IMR-90 (cell line): ENCODE results near the gene CPN2. TPM values are rescaled to one million over a fixed set of nuclear protein-coding genes. Genes with fewer than 3 reads are reported as not detected.

Experiments
- ATAC-seq: fragments of 200-7000 bp; cut with Tn5 transposase; 2 replicates; pipeline ENCODE4 v1.9.1; 2020; ENCODE audit warnings: low read depth, mild to moderate bottlenecking, moderate library complexity
- BruUV-seq: library from RNA; stranded (reverse); fragments of 400-500 nt; replicated peaks from 2 replicates; lab custom pipeline; 2021; lab: Mats Ljungman, UMichigan
- CTCF ChIA-PET: fragments of 300-600 bp; formaldehyde crosslinking; extraction: SDS; loops from one replicate; lab custom pipeline; 2021; ENCODE audit warnings: antibody characterized with exemption; lab: Yijun Ruan, JAX
- POLR2A ChIA-PET: fragments of 300-600 bp; sonication (Branson Sonifier 250); formaldehyde crosslinking; loops from one replicate; lab custom pipeline; 2022; ENCODE audit warnings: antibody characterized with exemption; ENCODE audit not compliant: unreplicated experiment; lab: Charles Lee
- DNase-seq: peaks from one replicate; pipeline ENCODE4 v3.0.0; 2013
- H2AFZ ChIP-seq: replicated peaks from 2 replicates; pipeline ENCODE3; 2013; ENCODE audit warnings: low read length, mild to moderate bottlenecking; ENCODE audit not compliant: poor library complexity
- H2AK5ac ChIP-seq: 2 replicates; pipeline ENCODE4 v1.6.1; 2013; ENCODE audit warnings: low read depth, low read length, inconsistent platforms
- H2AK9ac ChIP-seq: replicated peaks from 2 replicates; pipeline ENCODE3; 2013; ENCODE audit warnings: mild to moderate bottlenecking, low read depth, low read length, moderate library complexity; ENCODE audit not compliant: poor library complexity
- H2BK120ac ChIP-seq: 2 replicates; pipeline ENCODE4 v1.6.1; 2013; ENCODE audit warnings: low read depth, low read length, inconsistent platforms
- H2BK15ac ChIP-seq: 3 replicates; pipeline ENCODE4 v1.6.1; 2013; ENCODE audit warnings: low read depth, low read length, inconsistent platforms
- H2BK20ac ChIP-seq: 2 replicates; pipeline ENCODE4 v1.6.1; 2013; ENCODE audit warnings: low read depth, mild to moderate bottlenecking, inconsistent platforms, low read length, moderate library complexity
- H2BK5ac ChIP-seq: 2 replicates; pipeline ENCODE4 v1.6.1; 2013; ENCODE audit warnings: mild to moderate bottlenecking, low read depth, low read length, inconsistent platforms; ENCODE audit not compliant: poor library complexity, severe bottlenecking
- H3K14ac ChIP-seq: replicated peaks from 2 replicates; pipeline ENCODE4 v1.6.1; 2013; ENCODE audit warnings: low read depth, low read length, inconsistent platforms
- H3K18ac ChIP-seq: 2 replicates; pipeline ENCODE4 v1.6.1; 2013; ENCODE audit warnings: low read depth, low read length, control low read depth
- H3K23ac ChIP-seq: 2 replicates; pipeline ENCODE4 v1.6.1; 2013; ENCODE audit warnings: low read depth, low read length, inconsistent platforms
- H3K27ac ChIP-seq: 2 replicates; pipeline ENCODE4 v1.5.1; 2013; ENCODE audit warnings: mild to moderate bottlenecking, control low read depth, low read length; ENCODE audit not compliant: insufficient read depth
- H3K27me3 ChIP-seq: 2 replicates; pipeline ENCODE4 v1.6.1; 2013; ENCODE audit warnings: low read length; ENCODE audit not compliant: control insufficient read depth, insufficient read depth
- H3K36me3 ChIP-seq: 2 replicates; pipeline ENCODE4 v1.6.1; 2013; ENCODE audit warnings: low read length, mixed read lengths; ENCODE audit not compliant: control insufficient read depth, insufficient read depth
- H3K4ac ChIP-seq: 2 replicates; pipeline ENCODE4 v1.6.1; 2013; ENCODE audit warnings: low read depth, low read length, inconsistent platforms
- H3K4me1 ChIP-seq: 2 replicates; pipeline ENCODE4 v1.6.1; 2013; ENCODE audit warnings: low read length, mixed read lengths; ENCODE audit not compliant: control insufficient read depth, insufficient read depth
- H3K4me2 ChIP-seq: 2 replicates; pipeline ENCODE4 v1.6.1; 2013; ENCODE audit warnings: low read depth, mild to moderate bottlenecking, control low read depth, low read length, moderate library complexity
- H3K4me3 ChIP-seq: 2 replicates; pipeline ENCODE4 v1.5.1; 2013; ENCODE audit warnings: low read depth, mild to moderate bottlenecking, control low read depth, low read length, moderate library complexity; ENCODE audit not compliant: insufficient read depth
- H3K56ac ChIP-seq: 2 replicates; pipeline ENCODE4 v1.6.1; 2013; ENCODE audit warnings: low read length, inconsistent platforms; ENCODE audit not compliant: insufficient read depth; ENCODE audit errors: extremely low read depth
- H3K79me1 ChIP-seq, 2 experiments: 2 replicates each; pipeline ENCODE4 v1.6.1; 2013; ENCODE audit warnings: low read length in 2 of 2, inconsistent platforms in 1 of 2, low read depth in 1 of 2
- H3K9ac ChIP-seq: 2 replicates; pipeline ENCODE4 v1.6.1; 2013; ENCODE audit warnings: low read depth, low read length, control low read depth
- H3K9me1 ChIP-seq: 2 replicates; pipeline ENCODE4 v1.6.1; 2013; ENCODE audit warnings: low read length, inconsistent platforms; ENCODE audit not compliant: insufficient read depth
- H3K9me3 ChIP-seq: 2 replicates; pipeline ENCODE4 v1.6.1; 2013; ENCODE audit warnings: low read length; ENCODE audit not compliant: control insufficient read depth, insufficient read depth
- H4K20me1 ChIP-seq: 2 replicates; pipeline ENCODE4 v1.6.1; 2013; ENCODE audit warnings: low read length, inconsistent platforms; ENCODE audit not compliant: insufficient read depth
- H4K5ac ChIP-seq: 2 replicates; pipeline ENCODE4 v1.6.1; 2013; ENCODE audit warnings: mild to moderate bottlenecking, low read depth, low read length, control low read depth
- H4K8ac ChIP-seq, 2 experiments: 2 replicates each; pipeline ENCODE4 v1.6.1; 2013; ENCODE audit warnings: low read depth in 2 of 2, low read length in 2 of 2, control low read depth in 1 of 2, inconsistent platforms in 1 of 2
- H4K91ac ChIP-seq: 2 replicates; pipeline ENCODE4 v1.6.1; 2013; ENCODE audit warnings: low read depth, low read length, inconsistent platforms; ENCODE audit not compliant: insufficient read depth
- BHLHE40 ChIP-seq: fragments of 150-350 bp; IDR thresholded peaks from 2 replicates; pipeline ENCODE4 v1.6.1; 2016; ENCODE audit warnings: mild to moderate bottlenecking, low read depth, low read length
- CEBPB ChIP-seq: IDR thresholded peaks from 2 replicates; pipeline ENCODE4 v1.6.1; 2012; ENCODE audit warnings: low read depth, low read length, improper control_type of control experiment
- CHD1 ChIP-seq: IDR thresholded peaks from 2 replicates; pipeline ENCODE4 v1.6.1; 2012; ENCODE audit warnings: low read depth, low read length, improper control_type of control experiment
- CTCF ChIP-seq: conservative IDR thresholded peaks from 2 replicates; pipeline ENCODE4 v1.5.1; 2012; ENCODE audit warnings: mild to moderate bottlenecking, low read depth, low read length, improper control_type of control experiment
- FOS ChIP-seq: fragments of 150-350 bp; IDR thresholded peaks from 2 replicates; pipeline ENCODE4 v1.6.1; 2016; ENCODE audit warnings: low read depth, low read length
- MAFK ChIP-seq: IDR thresholded peaks from 2 replicates; pipeline ENCODE4 v1.6.1; 2012; ENCODE audit warnings: low read depth, low read length, improper control_type of control experiment
- MAZ ChIP-seq: IDR thresholded peaks from 2 replicates; pipeline ENCODE4 v1.6.1; 2012; ENCODE audit warnings: low read depth, mild to moderate bottlenecking, low read length, improper control_type of control experiment, moderate library complexity, borderline replicate concordance
- MXI1 ChIP-seq: IDR thresholded peaks from 2 replicates; pipeline ENCODE4 v1.6.1; 2012; ENCODE audit warnings: low read depth, mild to moderate bottlenecking, low read length, moderate library complexity, borderline replicate concordance
- NFE2L2 ChIP-seq: fragments of 150-350 bp; IDR thresholded peaks from 2 replicates; pipeline ENCODE4 v1.6.1; 2016; ENCODE audit warnings: low read depth, mild to moderate bottlenecking, low read length
- POLR2A ChIP-seq: IDR thresholded peaks from 2 replicates; pipeline ENCODE4 v1.6.1; 2012; ENCODE audit warnings: mild to moderate bottlenecking, low read depth, low read length
- RAD21 ChIP-seq: IDR thresholded peaks from 2 replicates; pipeline ENCODE4 v1.6.1; 2012; ENCODE audit warnings: low read length, improper control_type of control experiment
- RCOR1 ChIP-seq: IDR thresholded peaks from 2 replicates; pipeline ENCODE4 v1.6.1; 2012; ENCODE audit warnings: mild to moderate bottlenecking, low read length, improper control_type of control experiment; ENCODE audit not compliant: insufficient replicate concordance
- SMC3 ChIP-seq: fragments of 150-350 bp; IDR thresholded peaks from 2 replicates; pipeline ENCODE4 v1.6.1; 2016; ENCODE audit warnings: low read depth, mild to moderate bottlenecking, antibody characterized with exemption, low read length, moderate library complexity
- USF2 ChIP-seq: fragments of 150-350 bp; IDR thresholded peaks from 2 replicates; pipeline ENCODE4 v1.6.1; 2017; ENCODE audit warnings: mild to moderate bottlenecking, antibody characterized with exemption, low read length, low read depth
- WGBS, 2 experiments: methylation state at CpG; one replicate each; pipeline versions ENCODE4 v1.1.5 to v1.1.7; 2013; ENCODE audit warnings: missing lambda C conversion rate in 2 of 2; ENCODE audit not compliant: insufficient read length in 1 of 2; ENCODE audit errors: extremely low coverage in 2 of 2; 5-methylcytosine and 5-hydroxymethylcytosine counted together
- dilution Hi-C: fragments of 300-500 bp; cut with HindIII; formaldehyde crosslinking; loops from one replicate; pipeline ENCODE4 v1.14.3; 2018; ENCODE audit warnings: low sequenced_read_pairs; ENCODE audit not compliant: unreplicated experiment
- in situ Hi-C: fragments of 300-500 bp; cut with MboI; formaldehyde crosslinking; loops from 3 replicates; pipeline ENCODE4 v1.14.3; 2019; ENCODE audit warnings: low sequenced_read_pairs, inconsistent platforms, mixed read lengths
- intact Hi-C: fragments of 100-400 bp; cut with micrococcal nuclease; formaldehyde crosslinking; loops from 2 replicates; pipeline ENCODE4 v1.10.0; 2022
- polyA plus RNA-seq, 3 experiments: library from polyadenylated mRNA; depleted of rRNA; stranded (reverse); fragments of >200 nt; gene quantifications; 2 replicates each; pipeline ENCODE4 v1.2.3, GENCODE V29; 2012; ENCODE audit warnings: low replicate concordance in 1 of 3
- total RNA-seq: library from RNA; depleted of rRNA; stranded (reverse); fragments of >200 nt; gene quantifications from 2 replicates; pipeline ENCODE4 v1.2.3, GENCODE V29; 2012

CPN2 gene
- total and polyA plus RNA-seq, 2 of the 4 experiments (the other 2 are of a cell fraction): 0.07 TPM; not detected in 1

GRCh38 chr3:194320744-194321243 lies 30.3 kb downstream of the CPN2 start:
- Histone ChIP-seq H3K4me3 (no peak overlapping the region), H2BK15ac (no peak overlapping the region), H2AK5ac (no peak overlapping the region), H2BK5ac (no peak overlapping the region), H3K4me1 (peaks cover 7% of the 10 kb centered on the region), H3K9ac (no peak overlapping the region), H3K9me3 (peaks cover 12% of the 10 kb centered on the region), H2AK9ac (no peak overlapping the region), H3K4ac (no peak overlapping the region), H4K91ac (no peak overlapping the region), H2BK20ac (no peak overlapping the region), H4K20me1 (no peaks in the 10 kb centered on the region; the same call in 1 of the 2 replicates), H3K36me3 (no peaks in the 10 kb centered on the region), H4K5ac (no peak overlapping the region), H2AFZ (no peak overlapping the region), H3K79me1 (no peaks in the 10 kb centered on the region; a peak in 1 of 4 replicates), H3K14ac (no peak overlapping the region), H3K4me2 (no peak overlapping the region), H3K9me1 (peaks cover 12% of the 10 kb centered on the region), H4K8ac (no peak overlapping the region), H3K27ac (no peak overlapping the region), H2BK120ac (no peak overlapping the region), H3K56ac (no peak overlapping the region), H3K18ac (no peak overlapping the region), H3K23ac (no peak overlapping the region), H3K27me3 (peaks cover 22% of the 10 kb centered on the region)
- no peak for TF ChIP-seq MAZ
- no peak for TF ChIP-seq SMC3
- TF ChIP-seq POLR2A: no peak
- TF ChIP-seq RAD21: no peak
- TF ChIP-seq MAFK: no peak
- no peak for TF ChIP-seq RCOR1
- TF ChIP-seq CEBPB: no peak
- TF ChIP-seq MXI1: no peak
- no peak for TF ChIP-seq USF2
- TF ChIP-seq FOS: no peak
- no peak for TF ChIP-seq NFE2L2
- TF ChIP-seq CTCF: no peak
- no peak for TF ChIP-seq CHD1
- no peak for TF ChIP-seq BHLHE40
- ChIA-PET POLR2A (no interaction called here), CTCF (no interaction called here)
- dilution Hi-C loops (no loop called here), in situ Hi-C loops (no loop called here), intact Hi-C loops (no loop called here)
- BruUV-seq: no TSS peak
- ATAC-seq: no peak
- no peak for DNase-seq
- 80% methylated on average over 1 of the region's 10 CpGs; no CpG with 5 or more reads in 1 of the 2 experiments for WGBS, 2 experiments
